Osteocyte (in vitro differentiated cells): ENCODE results near the gene LECT2. TPM values are rescaled to one million over a fixed set of nuclear protein-coding genes. Genes with fewer than 3 reads are reported as not detected.

ENCODE experiments used
- DNase-seq: peaks from one replicate; pipeline ENCODE4 v3.0.0; 2021; ENCODE audit warnings: mixed read lengths; ENCODE audit not compliant: unreplicated experiment; ENCODE audit errors: extremely low spot score
- H3K27ac Mint-ChIP-seq: one replicate; pipeline ENCODE4 v1.8.0; 2021; ENCODE audit warnings: mild to moderate bottlenecking, mixed read lengths; ENCODE audit not compliant: unreplicated experiment
- H3K27me3 Mint-ChIP-seq: one replicate; pipeline ENCODE4 v1.8.0; 2021; ENCODE audit warnings: mixed read lengths; ENCODE audit not compliant: unreplicated experiment
- H3K36me3 Mint-ChIP-seq: one replicate; pipeline ENCODE4 v1.8.0; 2021; ENCODE audit warnings: mixed read lengths; ENCODE audit not compliant: unreplicated experiment
- H3K4me1 Mint-ChIP-seq: one replicate; pipeline ENCODE4 v1.8.0; 2021; ENCODE audit warnings: mixed read lengths; ENCODE audit not compliant: unreplicated experiment
- H3K4me3 Mint-ChIP-seq: one replicate; pipeline ENCODE4 v1.8.0; 2021; ENCODE audit warnings: mild to moderate bottlenecking, moderate library complexity, mixed read lengths; ENCODE audit not compliant: unreplicated experiment
- H3K9me3 Mint-ChIP-seq: one replicate; pipeline ENCODE4 v1.8.0; 2021; ENCODE audit warnings: mixed read lengths; ENCODE audit not compliant: unreplicated experiment
- CTCF ChIP-seq: fragments of 200-600 bp; sonication (generic); IDR thresholded peaks from 2 replicates; pipeline ENCODE4 v1.5.0; 2021; ENCODE audit warnings: antibody characterized with exemption, mild to moderate bottlenecking, moderate library complexity
- total RNA-seq: library from RNA; stranded (reverse); gene quantifications from 2 replicates; pipeline ENCODE4 v1.2.1, GENCODE V29; 2021

Gene LECT2
- total RNA-seq, 1 donor from 2014 or later, result not detected

- TF ChIP-seq CTCF, result no peak
- H3K27me3 Mint-ChIP-seq, result peaks cover 89% of the 10 kb centered on the region
- H3K27ac Mint-ChIP-seq, result no peak overlapping the region
- no peaks in the 10 kb centered on the region for H3K4me1 Mint-ChIP-seq
- H3K36me3 Mint-ChIP-seq, result no peaks in the 10 kb centered on the region
- no peaks in the 10 kb centered on the region for H3K9me3 Mint-ChIP-seq
- DNase-seq, result no peak
- no peak overlapping the region for H3K4me3 Mint-ChIP-seq
Measured at GRCh38 chr5:135915466-135916001, 39.2 kb downstream of the LECT2 start.

GRCh38 chr5:135913713-135914626, 40.8 kb downstream of the LECT2 start:
- no peak for DNase-seq
- Mint-ChIP-seq H3K27me3 (peaks cover 92% of the 10 kb centered on the region), H3K9me3 (no peaks in the 10 kb centered on the region), H3K36me3 (no peaks in the 10 kb centered on the region), H3K4me1 (no peaks in the 10 kb centered on the region), H3K4me3 (no peak overlapping the region), H3K27ac (no peak overlapping the region)
- no peak for TF ChIP-seq CTCF

GRCh38 chr5:135905144-135905543, 49.6 kb downstream of the LECT2 start:
- no peak overlapping the region for H3K4me3 Mint-ChIP-seq
- no peaks in the 10 kb centered on the region for H3K4me1 Mint-ChIP-seq
- no peaks in the 10 kb centered on the region for H3K36me3 Mint-ChIP-seq
- H3K27me3 Mint-ChIP-seq, result peaks cover 80% of the 10 kb centered on the region
- no peaks in the 10 kb centered on the region for H3K9me3 Mint-ChIP-seq
- no peak overlapping the region for H3K27ac Mint-ChIP-seq
- no peak for TF ChIP-seq CTCF
- DNase-seq, result no peak

- no peak for TF ChIP-seq CTCF
- H3K27ac Mint-ChIP-seq, result no peak overlapping the region
- no peak overlapping the region for H3K4me3 Mint-ChIP-seq
- H3K4me1 Mint-ChIP-seq, result no peaks in the 10 kb centered on the region
- H3K9me3 Mint-ChIP-seq, result no peaks in the 10 kb centered on the region
- peaks cover 77% of the 10 kb centered on the region for H3K27me3 Mint-ChIP-seq
- DNase-seq, result no peak
- H3K36me3 Mint-ChIP-seq, result no peaks in the 10 kb centered on the region
Measured at GRCh38 chr5:135901633-135902032, 53.1 kb downstream of the LECT2 start.

GRCh38 chr5:135900276-135900675, 54.5 kb downstream of the LECT2 start:
- Mint-ChIP-seq H3K9me3 (no peaks in the 10 kb centered on the region), H3K27me3 (peaks cover 76% of the 10 kb centered on the region), H3K4me1 (no peaks in the 10 kb centered on the region), H3K27ac (no peak overlapping the region), H3K4me3 (no peak overlapping the region), H3K36me3 (no peaks in the 10 kb centered on the region)
- TF ChIP-seq CTCF, result no peak
- DNase-seq, result no peak
